Measurements from ENCODE around the gene ATP13A2.
"Not testable (repeated sequence)": the region's sequence is repeated elsewhere in the genome, so short reads cannot be mapped to it uniquely, and the experiment has no call there.

The ATP13A2 gene

DNA sequence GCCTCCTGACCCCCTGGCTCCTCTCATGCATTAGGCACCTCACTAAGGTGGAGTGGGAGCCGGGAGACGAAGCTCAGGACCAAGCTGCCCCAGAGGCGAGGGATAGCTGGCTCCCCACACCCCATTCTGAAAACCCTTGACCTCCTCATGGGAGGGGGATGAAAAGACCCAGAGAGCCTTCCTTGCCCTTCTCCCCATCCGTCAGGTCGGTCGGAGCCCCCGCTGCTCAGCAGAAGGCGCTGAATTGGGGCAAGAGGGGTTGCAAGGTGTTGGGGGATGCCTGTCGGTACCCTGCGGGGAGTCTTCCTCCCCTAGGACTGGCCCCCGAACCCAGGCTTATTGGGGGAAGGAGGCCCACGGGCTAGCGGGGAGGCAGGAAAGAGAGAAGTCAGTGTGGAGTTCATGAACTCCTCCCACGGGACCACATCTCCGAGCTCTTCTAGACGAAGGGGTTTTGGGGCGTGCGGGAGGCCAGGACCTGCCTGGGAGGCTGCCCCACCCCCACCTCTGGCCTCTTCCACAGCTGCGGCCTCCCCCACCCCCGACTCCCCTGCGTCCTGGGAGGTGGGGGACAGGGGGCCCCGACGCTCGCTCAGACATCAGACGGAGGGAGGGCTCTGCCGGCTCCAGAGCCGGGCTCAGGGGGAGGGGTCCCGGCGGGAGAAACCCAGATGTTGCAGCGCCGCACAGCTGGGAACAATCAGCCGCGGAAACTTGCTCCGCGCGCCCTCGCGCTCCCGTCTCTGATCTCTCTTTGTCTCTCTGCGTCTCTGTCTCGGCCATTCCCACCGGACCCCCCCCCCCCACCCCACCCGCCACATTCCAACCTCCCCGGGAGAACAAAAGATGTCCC is 32.0 kb downstream of the ATP13A2 start:
- no peak for DNase-seq (ENCODE audit: low read depth, low spot score)

- peak; percentile 64 for DNase-seq (ENCODE audit: low read depth, low spot score)
Measured at GRCh38 chr1:16978567-16979474, 32.9 kb downstream of the ATP13A2 start.

GRCh38 chr1:16978139-16978538 is 33.6 kb downstream of the ATP13A2 start:
- DNase-seq (ENCODE audit: low read depth, low spot score), result no peak

DNA sequence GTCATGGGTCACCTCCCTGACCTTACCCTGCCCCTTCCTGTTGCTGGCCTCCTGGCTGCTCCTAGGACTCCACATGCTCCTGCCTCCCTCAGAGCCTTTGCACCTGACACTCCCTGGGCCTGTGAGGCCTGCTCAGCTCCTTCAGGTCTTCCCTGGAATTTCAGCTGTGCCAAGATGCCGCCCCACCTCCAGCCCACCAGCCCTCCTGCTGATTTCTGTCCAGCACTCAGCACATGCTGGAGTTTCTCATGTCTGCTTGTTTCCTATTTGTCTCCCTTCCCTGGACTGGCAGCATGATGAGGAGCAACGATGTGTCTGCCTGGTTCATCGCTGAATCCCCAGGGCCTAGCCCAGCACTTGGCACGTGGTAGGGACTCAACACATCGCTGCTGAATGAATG is 34.4 kb downstream of the ATP13A2 start:
- DNase-seq (ENCODE audit: low read depth, low spot score), result no peak

DNA sequence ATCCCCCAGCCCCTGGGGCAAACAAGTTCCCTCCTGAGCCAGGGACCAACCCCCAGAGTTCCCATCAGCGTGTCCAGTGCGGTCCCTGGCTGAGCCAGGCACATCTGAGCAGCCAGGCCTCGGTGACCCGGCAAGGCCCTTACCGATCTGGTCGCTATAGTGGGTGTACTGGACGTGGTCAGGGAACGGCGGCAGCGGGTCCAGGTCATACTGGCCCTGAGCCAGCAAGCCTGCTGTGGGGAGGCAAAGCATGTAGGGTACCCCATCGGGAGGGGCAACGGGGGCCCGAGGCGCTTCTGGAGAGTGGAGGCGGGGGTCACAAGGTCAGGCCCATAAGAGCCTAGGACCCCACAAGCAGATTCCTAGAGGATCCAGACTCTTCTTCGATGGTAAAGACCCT is 34.8 kb downstream of the ATP13A2 start:
- no peak for DNase-seq (ENCODE audit: low read depth, low spot score)

DNA sequence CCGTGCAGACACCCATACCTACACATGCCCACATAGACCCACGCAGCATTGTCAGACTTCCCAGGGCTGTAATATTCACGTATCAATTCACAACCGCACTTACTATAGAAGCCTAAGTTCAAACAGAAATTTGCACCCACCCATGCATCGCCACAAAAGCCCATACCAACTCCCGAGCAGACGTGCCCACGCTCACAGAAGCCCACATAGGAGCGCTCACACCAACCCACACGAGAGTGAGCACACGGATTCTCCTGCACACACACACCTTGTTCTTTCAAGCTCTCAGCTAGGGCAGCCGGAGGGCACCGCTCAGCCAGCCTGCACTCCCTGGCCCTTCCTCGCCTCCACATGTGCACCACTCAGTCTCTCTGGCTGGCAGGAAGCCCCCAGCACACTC is 35.9 kb downstream of the ATP13A2 start:
- DNase-seq (ENCODE audit: low read depth, low spot score), result no peak

- no peak for DNase-seq (ENCODE audit: low read depth, low spot score)
Measured at GRCh38 chr1:16975211-16975610, 36.5 kb downstream of the ATP13A2 start.

DNA sequence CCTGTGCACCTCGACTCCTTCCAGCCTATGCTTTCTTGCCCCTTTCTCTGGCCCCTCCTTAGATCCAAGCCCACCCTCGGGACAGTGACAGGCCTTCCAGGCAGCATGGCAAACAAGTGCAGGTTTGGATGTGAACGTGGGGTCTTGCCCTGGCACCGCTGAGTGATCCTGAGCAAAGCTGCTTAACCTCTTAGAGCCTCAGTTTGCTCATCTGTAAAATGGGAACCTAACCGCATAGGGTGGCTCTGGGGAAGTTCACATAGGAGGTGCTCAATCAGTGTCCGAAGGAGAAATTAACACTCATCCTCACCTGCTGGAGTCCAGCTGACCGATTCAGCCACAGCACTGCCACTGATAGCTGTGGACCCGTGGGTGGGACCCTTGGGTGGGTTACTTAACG is 38.5 kb downstream of the ATP13A2 start:
- DNase-seq (ENCODE audit: low read depth, low spot score), result no peak

DNA sequence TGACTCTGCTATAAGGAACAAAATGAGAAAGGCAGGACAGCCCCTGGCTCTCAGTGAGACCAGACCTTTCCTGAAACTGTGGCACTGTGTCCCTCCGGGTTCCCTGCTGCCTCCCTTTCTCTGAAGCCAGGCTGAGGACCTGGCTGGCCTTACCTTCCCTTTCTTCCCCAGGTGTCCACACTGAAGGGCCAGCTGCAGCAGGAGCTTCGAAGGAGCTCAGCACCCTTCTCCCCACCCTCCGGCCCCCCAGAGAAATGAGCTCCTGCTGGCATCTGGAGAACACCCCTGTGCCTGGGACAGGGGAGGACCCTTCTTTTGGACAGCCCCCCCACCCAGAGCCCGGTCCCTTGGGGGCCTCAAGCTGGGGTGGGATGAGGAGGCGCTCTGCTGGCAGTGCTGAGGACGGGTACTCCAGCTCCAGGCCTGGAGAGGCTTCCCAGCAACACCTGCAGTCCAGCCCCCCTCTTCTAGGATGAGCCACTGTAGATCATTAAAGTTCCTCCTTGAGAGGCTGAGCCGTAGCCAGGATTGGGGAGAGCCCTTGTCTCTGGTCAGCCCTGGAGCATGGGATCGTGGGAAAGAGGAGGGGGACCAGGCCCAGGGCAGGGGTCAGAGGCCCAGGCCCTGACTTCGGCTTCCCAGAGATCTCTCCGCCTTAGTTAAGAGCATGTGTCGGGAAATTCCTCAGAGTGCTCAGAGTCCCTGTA is 39.4 kb downstream of the ATP13A2 start:
- no peak for DNase-seq (ENCODE audit: low read depth, low spot score)

DNA sequence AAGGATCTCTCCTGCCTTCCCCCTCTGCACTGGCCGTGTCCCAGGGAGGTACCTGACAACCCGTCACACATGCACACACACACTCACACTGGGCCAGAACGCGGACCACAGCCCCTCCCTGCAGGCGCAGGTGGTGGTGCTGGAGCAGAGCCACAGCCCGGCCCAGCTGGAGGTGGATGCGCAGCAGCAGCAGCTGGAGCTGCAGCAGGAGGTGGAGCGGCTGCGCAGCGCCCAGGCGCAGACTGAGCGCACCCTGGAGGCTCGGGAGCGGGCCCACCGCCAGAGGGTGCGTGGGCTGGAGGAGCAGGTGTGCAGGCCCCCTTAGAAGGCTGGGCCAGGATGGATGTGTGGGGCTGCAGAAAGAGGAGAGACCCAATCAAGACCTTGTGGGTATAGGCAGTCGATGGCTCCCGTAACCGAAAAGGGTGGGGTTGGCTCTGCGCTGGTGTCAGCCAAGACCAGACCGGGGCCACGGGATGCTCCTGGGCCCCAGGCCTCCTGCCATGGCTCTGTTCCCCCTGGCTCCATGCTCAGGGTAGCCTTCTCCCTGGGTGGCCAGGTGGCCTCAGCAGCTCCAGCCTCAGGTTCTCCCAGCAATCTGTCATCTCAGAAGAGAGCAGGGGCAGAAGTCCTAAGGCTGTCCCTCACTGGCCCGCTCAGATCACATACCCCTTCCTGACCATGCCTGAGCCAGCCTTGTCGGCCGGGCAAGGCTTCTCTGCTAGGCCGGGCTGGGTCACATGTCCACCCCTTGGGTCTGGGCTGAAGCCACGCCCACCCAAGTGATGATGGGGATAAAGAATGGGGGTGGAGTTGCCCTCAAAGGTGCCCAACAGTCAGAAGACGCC is 40.2 kb downstream of the ATP13A2 start:
- no peak for DNase-seq (ENCODE audit: low read depth, low spot score)

- no peak for DNase-seq (ENCODE audit: low read depth, low spot score)
Measured at GRCh38 chr1:16970132-16970910, 41.4 kb downstream of the ATP13A2 start.

- DNase-seq (ENCODE audit: low read depth, low spot score), result no peak
Measured at GRCh38 chr1:16969651-16970050, 42.1 kb downstream of the ATP13A2 start.

DNA sequence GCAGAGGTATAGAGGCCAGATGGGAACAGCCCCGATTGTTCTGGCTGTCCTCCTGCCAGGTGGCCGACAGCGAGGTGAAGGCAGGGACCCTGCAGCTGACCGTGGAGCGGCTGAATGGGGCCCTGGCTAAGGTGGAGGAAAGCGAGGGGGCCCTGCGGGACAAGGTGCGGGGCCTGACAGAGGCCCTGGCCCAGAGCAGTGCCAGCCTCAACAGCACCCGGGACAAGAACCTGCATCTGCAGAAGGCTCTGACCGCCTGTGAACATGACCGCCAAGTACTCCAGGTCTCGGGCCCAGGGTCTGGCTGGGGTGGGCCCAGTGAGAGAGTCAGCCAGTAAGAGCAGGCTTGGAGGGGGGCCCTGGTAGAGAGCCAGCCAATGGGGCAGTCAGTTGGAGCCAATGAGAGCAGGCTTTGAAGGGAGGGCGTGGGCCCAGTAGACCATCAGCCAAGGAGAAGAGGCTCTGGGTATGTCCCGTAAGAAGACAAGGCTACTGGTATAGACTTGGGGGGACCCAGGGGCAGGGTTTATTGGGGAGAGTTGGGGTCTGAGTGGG is 42.6 kb downstream of the ATP13A2 start:
- no peak for DNase-seq (ENCODE audit: low read depth, low spot score)

DNA sequence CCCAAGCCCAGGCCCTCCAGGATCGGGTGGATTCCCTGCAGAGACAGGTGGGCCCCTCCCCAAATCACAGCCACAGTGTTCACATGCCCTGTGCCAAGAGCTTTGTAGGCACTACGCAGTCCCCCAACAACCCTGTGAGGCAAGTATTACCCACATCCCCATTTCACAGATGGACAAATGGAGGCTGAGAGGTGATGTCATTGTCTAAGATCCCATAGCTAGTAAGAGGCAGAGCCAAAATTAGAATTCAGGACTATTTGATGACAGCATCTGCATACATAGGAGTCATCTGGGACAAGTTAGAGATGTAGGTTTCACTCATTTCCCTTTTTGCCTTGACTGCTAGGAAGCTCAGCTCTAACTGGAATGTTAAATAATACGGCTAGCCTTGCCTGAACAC is 43.4 kb downstream of the ATP13A2 start:
- DNase-seq (ENCODE audit: low read depth, low spot score), result no peak

DNA sequence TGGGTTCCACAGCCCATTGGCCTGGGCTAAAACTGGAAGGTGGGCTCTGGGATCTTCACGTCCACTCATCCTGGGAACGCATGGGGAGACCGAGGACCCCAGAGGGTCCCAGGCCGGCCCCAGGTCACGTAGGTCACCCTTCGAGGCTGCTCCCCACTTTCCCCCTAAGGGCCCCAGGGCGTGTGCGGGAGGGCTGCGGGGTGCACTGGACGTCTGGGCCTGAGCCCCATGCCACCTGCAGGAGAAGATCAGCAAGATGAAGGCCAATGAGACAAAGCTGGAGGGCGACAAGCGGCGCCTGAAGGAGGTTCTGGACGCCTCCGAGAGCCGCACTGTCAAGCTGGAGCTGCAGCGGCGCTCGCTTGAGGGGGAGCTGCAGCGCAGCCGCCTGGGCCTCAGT is 43.8 kb downstream of the ATP13A2 start:
- DNase-seq (ENCODE audit: low read depth, low spot score), result no peak

DNA sequence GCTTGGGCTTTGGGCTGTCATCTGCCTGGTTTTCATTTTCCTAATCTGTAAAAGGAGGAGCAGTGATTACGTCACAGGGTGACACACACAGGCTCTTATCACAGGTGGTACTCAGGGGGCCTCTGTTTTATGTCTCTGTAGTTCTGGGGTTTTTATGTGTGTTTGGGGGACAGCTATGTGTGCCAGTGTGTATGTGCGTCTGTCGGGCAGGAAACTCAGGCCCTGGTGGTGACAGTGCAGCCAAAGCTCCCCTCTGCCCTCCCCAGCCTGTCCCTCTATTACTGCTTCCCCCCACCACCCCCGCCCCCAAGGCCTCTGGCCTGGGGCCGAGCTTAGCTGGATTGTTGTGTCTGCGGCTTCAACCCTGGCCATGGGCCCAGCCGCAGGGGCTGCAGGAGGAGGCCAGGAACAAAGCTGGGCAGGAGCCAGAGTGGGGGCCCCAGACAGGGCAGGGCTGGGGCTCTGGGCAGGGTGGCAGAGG is 44.6 kb downstream of the ATP13A2 start:
- DNase-seq (ENCODE audit: low read depth, low spot score), result no peak

DNA sequence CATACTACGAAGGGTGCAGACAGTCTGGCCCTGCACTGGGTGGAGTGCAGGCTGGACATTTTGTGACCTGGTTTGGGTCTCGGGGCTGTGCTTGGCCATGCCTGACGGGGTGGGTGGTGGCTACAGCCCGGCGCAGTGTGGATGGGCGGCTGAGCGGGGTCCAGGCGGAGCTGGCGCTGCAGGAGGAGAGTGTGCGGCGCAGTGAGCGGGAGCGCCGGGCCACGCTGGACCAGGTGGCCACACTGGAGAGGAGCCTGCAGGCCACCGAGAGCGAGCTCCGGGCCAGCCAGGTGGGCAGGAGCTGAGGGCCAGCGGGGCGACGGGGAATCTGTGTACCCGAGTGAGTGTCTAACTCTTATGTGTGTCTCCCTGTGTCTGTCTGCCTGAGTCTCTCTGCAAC is 45.4 kb downstream of the ATP13A2 start:
- no peak for DNase-seq (ENCODE audit: low read depth, low spot score)

- no peak for DNase-seq (ENCODE audit: low read depth, low spot score)
Measured at GRCh38 chr1:16965486-16966067, 46.2 kb downstream of the ATP13A2 start.

- DNase-seq (ENCODE audit: low read depth, low spot score), result not testable (repeated sequence)
Measured at GRCh38 chr1:16964169-16964568, 47.6 kb downstream of the ATP13A2 start.

Measured in brain pericyte (primary cell).